Parathyroid adenoma (tissue), 2 donors: ENCODE data around the gene POLE.

Experiments used
- H2AFZ ChIP-seq: fragments of 300-600 bp; sonication (generic); one replicate; pipeline ENCODE4 v1.7.0; 2017; ENCODE audit warnings: antibody characterized with exemption, mild to moderate bottlenecking
- H3K27ac ChIP-seq: fragments of 300-600 bp; sonication (generic); one replicate; pipeline ENCODE4 v1.7.0; 2017
- H3K27me3 ChIP-seq: fragments of 300-600 bp; sonication (generic); one replicate; pipeline ENCODE4 v1.7.0; 2017; ENCODE audit warnings: low read length; ENCODE audit not compliant: control insufficient read depth, insufficient read depth
- H3K36me3 ChIP-seq: fragments of 300-600 bp; sonication (generic); one replicate; pipeline ENCODE4 v1.7.0; 2017; ENCODE audit warnings: low read length; ENCODE audit not compliant: control insufficient read depth, insufficient read depth
- H3K4me1 ChIP-seq: fragments of 300-600 bp; sonication (generic); one replicate; pipeline ENCODE4 v1.7.0; 2017; ENCODE audit warnings: control low read depth
- H3K4me2 ChIP-seq: fragments of 300-600 bp; sonication (generic); one replicate; pipeline ENCODE4 v1.7.0; 2017; ENCODE audit warnings: low read length
- H3K4me3 ChIP-seq: fragments of 300-600 bp; sonication (generic); one replicate; pipeline ENCODE4 v1.7.0; 2017; ENCODE audit warnings: low read depth, low read length
- H3K79me2 ChIP-seq: fragments of 300-600 bp; sonication (generic); one replicate; pipeline ENCODE4 v1.7.0; 2017; ENCODE audit warnings: control low read depth
- H3K9ac ChIP-seq: fragments of 300-600 bp; sonication (generic); one replicate; pipeline ENCODE4 v1.7.0; 2017; ENCODE audit warnings: mild to moderate bottlenecking
- H3K9me3 ChIP-seq: fragments of 300-600 bp; sonication (generic); one replicate; pipeline ENCODE4 v1.7.0; 2017; ENCODE audit warnings: low read length; ENCODE audit not compliant: control insufficient read depth
- CTCF ChIP-seq: fragments of 300-600 bp; sonication (generic); IDR thresholded peaks from one replicate; pipeline ENCODE4 v1.7.0; 2017; ENCODE audit warnings: antibody characterized with exemption, mild to moderate bottlenecking
- donor health status: primary hyperparathyroidism.

Gene POLE

DNA sequence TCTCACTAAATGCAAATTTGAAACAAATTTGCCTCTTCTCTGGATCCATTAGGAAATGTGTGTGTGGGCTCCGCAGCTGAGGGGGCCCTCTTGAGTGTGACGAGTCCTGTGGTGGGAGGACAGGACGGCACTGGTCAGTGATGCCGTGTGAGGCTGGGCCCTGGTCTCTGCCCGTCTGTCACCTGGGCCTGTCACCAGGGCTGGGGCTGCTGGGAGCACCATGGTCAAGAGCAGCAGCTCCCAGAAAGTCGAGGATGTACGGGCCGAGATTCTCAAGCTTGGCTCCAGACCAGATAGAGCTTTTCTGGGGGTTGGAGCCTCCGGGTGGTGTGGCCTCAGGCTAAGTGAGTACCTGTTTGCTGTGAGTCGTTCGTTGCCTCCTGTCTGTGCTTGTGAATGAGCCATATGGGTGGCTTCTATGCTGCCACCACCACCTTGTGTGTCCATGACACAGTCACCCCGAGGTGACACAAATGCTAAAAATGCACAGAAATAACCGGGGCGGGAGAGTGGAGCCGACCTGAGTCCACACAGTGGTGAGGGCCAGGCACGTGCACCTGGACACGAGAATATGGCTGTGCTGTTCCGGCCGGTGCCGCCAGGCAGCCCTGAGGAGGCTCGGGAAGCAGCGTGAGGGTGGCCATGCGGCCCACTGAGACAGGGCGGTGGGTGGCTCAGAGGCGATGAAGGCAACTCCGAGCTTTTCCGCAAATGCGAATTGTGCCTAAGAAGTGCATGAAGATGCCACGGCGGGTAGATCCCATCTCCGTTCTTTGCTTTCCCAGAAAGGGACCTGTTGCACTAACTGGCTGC is 32.2 kb upstream of the POLE start:
- Histone ChIP-seq H2AFZ (no peak overlapping the region), H3K4me1 (no peaks in the 10 kb centered on the region), H3K4me2 (no peak overlapping the region), H3K36me3 (no peaks in the 10 kb centered on the region), H3K9ac (no peak overlapping the region), H3K79me2 (peaks cover 3% of the 10 kb centered on the region), H3K4me3 (no peak overlapping the region), H3K9me3 (no peaks in the 10 kb centered on the region), H3K27ac (no peak overlapping the region), H3K27me3 (no peaks in the 10 kb centered on the region)
- TF ChIP-seq CTCF: no peak

DNA sequence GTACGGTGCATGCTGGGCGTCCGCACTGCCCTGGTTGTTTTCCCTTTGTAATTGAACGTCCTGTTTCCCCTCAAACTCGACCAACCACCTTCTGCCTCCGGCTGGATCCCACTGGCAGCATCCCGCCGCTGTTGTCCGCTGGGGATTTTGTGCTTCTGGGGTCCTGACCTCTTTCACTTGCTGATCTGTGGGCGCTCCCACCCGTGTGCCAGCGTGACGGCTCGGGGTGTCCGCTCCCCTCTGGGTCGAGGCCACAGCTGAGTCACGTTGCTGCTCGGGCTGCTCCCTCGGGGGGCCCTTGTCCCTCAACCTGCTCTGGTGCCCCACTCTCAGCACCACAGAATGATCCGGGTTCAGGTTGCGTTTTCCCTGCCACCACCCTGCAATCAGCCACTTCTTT is 31.5 kb upstream of the POLE start:
- Histone ChIP-seq H3K27me3 (no peaks in the 10 kb centered on the region), H3K36me3 (no peaks in the 10 kb centered on the region), H3K9ac (no peak overlapping the region), H3K9me3 (no peaks in the 10 kb centered on the region), H3K4me1 (no peaks in the 10 kb centered on the region), H2AFZ (no peak overlapping the region), H3K27ac (no peak overlapping the region), H3K4me2 (no peak overlapping the region), H3K79me2 (peaks cover 3% of the 10 kb centered on the region), H3K4me3 (no peak overlapping the region)
- TF ChIP-seq CTCF: no peak

GRCh38 chr12:132717531-132718387 is 30.6 kb upstream of the POLE start:
- Histone ChIP-seq H3K9ac (no peak overlapping the region), H3K4me3 (no peak overlapping the region), H2AFZ (no peak overlapping the region), H3K27me3 (no peaks in the 10 kb centered on the region), H3K9me3 (no peaks in the 10 kb centered on the region), H3K36me3 (no peaks in the 10 kb centered on the region), H3K27ac (no peak overlapping the region), H3K4me2 (no peak overlapping the region), H3K79me2 (no peaks in the 10 kb centered on the region), H3K4me1 (no peaks in the 10 kb centered on the region)
- no peak for TF ChIP-seq CTCF

DNA sequence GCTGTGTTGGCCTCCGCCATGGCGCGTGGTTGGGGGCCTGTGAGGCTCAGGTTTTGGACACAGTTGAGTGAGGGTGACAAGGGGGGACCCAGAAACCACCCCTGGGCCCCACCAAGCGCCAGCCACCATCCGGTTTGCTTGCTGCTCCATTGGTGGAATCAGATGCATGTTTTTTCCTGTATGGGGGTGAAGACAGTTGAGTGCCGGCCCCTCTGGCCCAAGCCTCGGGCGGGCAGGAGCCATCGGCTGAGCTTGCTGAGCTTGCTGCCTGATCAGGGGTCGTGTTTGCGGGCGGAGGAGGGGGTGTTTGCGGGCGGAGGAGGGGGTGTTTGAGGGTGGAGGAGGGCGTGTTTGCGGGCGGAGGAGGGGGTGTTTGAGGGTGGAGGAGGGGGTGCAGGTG is 29.9 kb upstream of the POLE start:
- H3K36me3 ChIP-seq: no peaks in the 10 kb centered on the region
- H3K27me3 ChIP-seq: no peaks in the 10 kb centered on the region
- no peak overlapping the region for H2AFZ ChIP-seq
- no peaks in the 10 kb centered on the region for H3K9me3 ChIP-seq
- H3K4me3 ChIP-seq: no peak overlapping the region
- H3K9ac ChIP-seq: no peak overlapping the region
- H3K4me2 ChIP-seq: no peak overlapping the region
- H3K27ac ChIP-seq: no peak overlapping the region
- TF ChIP-seq CTCF: no peak
- no peaks in the 10 kb centered on the region for H3K4me1 ChIP-seq
- H3K79me2 ChIP-seq: no peaks in the 10 kb centered on the region
